Measurements from ENCODE around the gene MKLN1.

- no peak for TF ChIP-seq RFX5 (IDR thresholded peaks at IDR 0.05)
- TF ChIP-seq CTCF (IDR thresholded peaks at IDR 0.05), result no peak
These were observed 42.8 kb upstream of the MKLN1 start for GRCh38 chr7:131284702-131285419.
